Measurements from ENCODE around the gene CGB7. TPM values are rescaled to one million over a fixed set of nuclear protein-coding genes. Genes with fewer than 3 reads are reported as not detected.
"Not testable (repeated sequence)": the region's sequence is repeated elsewhere in the genome, so short reads cannot be mapped to it uniquely, and the experiment has no call there.

CGB7 gene
- total and polyA plus RNA-seq, 10 of the 15 experiments (the other 5 are each of a cell fraction or from before 2014, with no cell fraction given), result 0.06 TPM; not detected in 9

DNA sequence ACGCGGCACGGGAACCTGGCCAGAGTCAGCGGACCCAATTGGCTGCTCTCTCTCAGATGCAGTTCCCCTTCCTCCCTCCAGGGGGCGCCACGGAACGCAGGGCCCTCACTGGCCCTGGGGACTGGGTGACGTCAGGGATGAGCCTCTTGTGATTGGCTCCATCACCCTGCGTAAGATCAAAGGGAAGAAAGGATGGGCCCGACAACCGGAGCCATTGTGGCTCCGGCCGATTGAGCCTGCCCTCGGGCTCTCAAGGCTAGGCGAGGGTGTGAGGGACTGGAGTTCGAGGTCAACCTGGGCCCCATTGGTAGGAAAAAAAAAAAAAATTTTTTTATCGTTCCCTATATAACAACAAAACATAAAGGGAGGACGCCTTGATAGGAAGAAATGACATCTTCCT is 20.7 kb downstream of the CGB7 start, which contains the start of gene CGB1:
Gene CGB1, minus strand, starts transcription at position 81 of the 400 bp plus-strand sequence. CDS start 184 bp downstream, outside the sequence.
- BruUV-seq (replicated peaks); H3K4me1 ChIP-seq (ENCODE audit: control insufficient read depth, insufficient read depth, low read length); CTCF ChIA-PET; RAD21 ChIA-PET (ENCODE audit: unreplicated experiment); H3K4me2 ChIP-seq (ENCODE audit: control insufficient read depth, insufficient read depth); FAIRE-seq; H2AFZ ChIP-seq (ENCODE audit: control insufficient read depth, low read depth, low read length); in situ Hi-C loops (cut with MboI); H3K79me2 ChIP-seq (ENCODE audit: control insufficient read depth, insufficient read depth, low read length); H3K36me3 ChIP-seq (ENCODE audit: control insufficient read depth in 2 of 2, insufficient read depth in 2 of 2, low read length in 1 of 2); H4K20me1 ChIP-seq (ENCODE audit: control insufficient read depth, insufficient read depth); H3K9me3 ChIP-seq (replicated peaks; ENCODE audit: control insufficient read depth, insufficient read depth, low read length); intact Hi-C loops (cut with micrococcal nuclease; ENCODE audit: unreplicated experiment); H3K4me3 ChIP-seq; H3K27me3 ChIP-seq (replicated peaks in 1 of 2; ENCODE audit: control insufficient read depth in 2 of 2, insufficient read depth in 2 of 2, low read length in 1 of 2); H3K27ac ChIP-seq (ENCODE audit: control insufficient read depth, insufficient read depth); DNase-seq (ENCODE audit: low read depth, low spot score); POLR2A ChIA-PET; SMC1A ChIA-PET (ENCODE audit: uncharacterized antibody, unreplicated experiment); H3K9ac ChIP-seq (ENCODE audit: control insufficient read depth, insufficient read depth, low read length): not testable (repeated sequence)
- TF ChIP-seq, protein P1, sequence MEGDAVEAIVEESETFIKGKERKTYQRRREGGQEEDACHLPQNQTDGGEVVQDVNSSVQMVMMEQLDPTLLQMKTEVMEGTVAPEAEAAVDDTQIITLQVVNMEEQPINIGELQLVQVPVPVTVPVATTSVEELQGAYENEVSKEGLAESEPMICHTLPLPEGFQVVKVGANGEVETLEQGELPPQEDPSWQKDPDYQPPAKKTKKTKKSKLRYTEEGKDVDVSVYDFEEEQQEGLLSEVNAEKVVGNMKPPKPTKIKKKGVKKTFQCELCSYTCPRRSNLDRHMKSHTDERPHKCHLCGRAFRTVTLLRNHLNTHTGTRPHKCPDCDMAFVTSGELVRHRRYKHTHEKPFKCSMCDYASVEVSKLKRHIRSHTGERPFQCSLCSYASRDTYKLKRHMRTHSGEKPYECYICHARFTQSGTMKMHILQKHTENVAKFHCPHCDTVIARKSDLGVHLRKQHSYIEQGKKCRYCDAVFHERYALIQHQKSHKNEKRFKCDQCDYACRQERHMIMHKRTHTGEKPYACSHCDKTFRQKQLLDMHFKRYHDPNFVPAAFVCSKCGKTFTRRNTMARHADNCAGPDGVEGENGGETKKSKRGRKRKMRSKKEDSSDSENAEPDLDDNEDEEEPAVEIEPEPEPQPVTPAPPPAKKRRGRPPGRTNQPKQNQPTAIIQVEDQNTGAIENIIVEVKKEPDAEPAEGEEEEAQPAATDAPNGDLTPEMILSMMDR (IDR thresholded peaks at IDR 0.05 in 2 of 3, conservative IDR thresholded peaks at IDR 0.05 in 1 of 3; ENCODE audit: control insufficient read depth in 2 of 3, extremely low read depth in 1 of 3, insufficient read depth in 1 of 3, low read depth in 3 of 3, low read length in 3 of 3), result peak; percentile 15 to 47 (median 47)
- 0 out of 2 replicates have a peak, but pooled peaks have one; percentile 21 for TF ChIP-seq CREM (IDR thresholded peaks at IDR 0.05; ENCODE audit: low read depth)
- 0 out of 2 replicates have a peak, but pooled peaks have one; percentile 20 for TF ChIP-seq NFYB (IDR thresholded peaks at IDR 0.05; ENCODE audit: insufficient read depth, low read depth, low read length)
- 37% methylated on average over 18 of the region's 18 CpGs for WGBS (ENCODE audit: insufficient coverage, insufficient replicate concordance, low lambda C conversion rate, missing lambda C conversion rate)
- 0 out of 3 replicates have a peak, but pooled peaks have one; percentile 19 for ATAC-seq

DNA sequence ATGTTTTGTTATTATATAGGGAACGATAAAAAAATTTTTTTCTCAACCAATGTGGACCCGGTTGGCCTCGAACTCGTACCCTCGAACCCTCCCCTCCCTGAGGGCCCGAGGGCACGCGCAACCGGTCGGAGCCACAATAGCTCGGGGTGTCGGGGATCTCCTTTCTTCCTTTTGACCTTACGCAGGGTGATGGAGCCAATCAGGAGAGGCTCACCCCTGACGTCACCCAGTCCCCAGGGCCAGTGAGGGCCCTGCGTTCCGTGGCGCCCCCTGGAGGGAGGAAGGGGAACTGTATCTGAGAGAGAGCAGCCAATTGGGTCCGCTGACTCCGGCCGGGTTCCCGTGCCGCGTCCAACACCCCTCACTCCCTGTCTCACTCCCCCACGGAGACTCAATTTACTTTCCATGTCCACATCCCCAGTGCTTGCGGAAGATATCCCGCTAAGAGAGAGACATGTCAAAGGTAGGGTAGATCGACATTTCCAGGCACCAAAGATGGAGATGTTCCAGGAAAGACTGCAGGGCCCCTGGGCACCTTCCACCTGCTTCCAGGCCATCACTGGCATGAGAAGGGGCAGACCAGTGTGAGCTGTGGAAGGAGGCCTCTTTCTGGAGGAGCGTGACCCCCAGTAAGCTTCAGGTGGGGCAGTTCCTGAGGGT is 25.8 kb downstream of the CGB7 start, which contains the start of gene CGB2:
Gene CGB2, plus strand, starts transcription at position 249 of the 660 bp plus-strand sequence. Its CDS starts 206 bp downstream, at position 455.
- H3K9me3 ChIP-seq (replicated peaks; ENCODE audit: control insufficient read depth, insufficient read depth, low read length); H3K79me2 ChIP-seq (ENCODE audit: control insufficient read depth, insufficient read depth, low read length); H4K20me1 ChIP-seq (ENCODE audit: control insufficient read depth, insufficient read depth); H3K36me3 ChIP-seq (ENCODE audit: control insufficient read depth in 2 of 2, insufficient read depth in 2 of 2, low read length in 1 of 2); H3K4me1 ChIP-seq (ENCODE audit: control insufficient read depth, insufficient read depth, low read length); H2AFZ ChIP-seq (ENCODE audit: control insufficient read depth, low read depth, low read length); H3K27me3 ChIP-seq (replicated peaks in 1 of 2; ENCODE audit: control insufficient read depth in 2 of 2, insufficient read depth in 2 of 2, low read length in 1 of 2); POLR2A ChIA-PET; H3K27ac ChIP-seq (ENCODE audit: control insufficient read depth, insufficient read depth); BruUV-seq (replicated peaks); H3K4me2 ChIP-seq (ENCODE audit: control insufficient read depth, insufficient read depth); in situ Hi-C loops (cut with MboI); SMC1A ChIA-PET (ENCODE audit: uncharacterized antibody, unreplicated experiment); H3K4me3 ChIP-seq; intact Hi-C loops (cut with micrococcal nuclease; ENCODE audit: unreplicated experiment); FAIRE-seq; H3K9ac ChIP-seq (ENCODE audit: control insufficient read depth, insufficient read depth, low read length): not testable (repeated sequence)
- CTCF ChIA-PET, result interaction anchor here (1.4 kb wide), 1 partner anchor 38 kb away, joined by 5 read pairs; the partner anchor contains the start of genes GYS1 and RUVBL2
- RAD21 ChIA-PET (ENCODE audit: unreplicated experiment), result interaction anchor here (1.2 kb wide), 1 partner anchor 38 kb away, joined by 3 read pairs; the partner anchor contains the start of genes GYS1 and RUVBL2
- peak; percentile 77 for ATAC-seq
- TF ChIP-seq CREM (IDR thresholded peaks at IDR 0.05; ENCODE audit: low read depth), result 0 out of 2 replicates have a peak, but pooled peaks have one; percentile 18
- 0 out of 2 replicates have a peak, but pooled peaks have one; percentile 22 for TF ChIP-seq NFYB (IDR thresholded peaks at IDR 0.05; ENCODE audit: insufficient read depth, low read depth, low read length)
- peak; percentile 44; the same call in 1 of the 2 replicates for TF ChIP-seq CREB1 (IDR thresholded peaks at IDR 0.05; ENCODE audit: low read depth)
- peak; percentile 77 for TF ChIP-seq SREBF2 (IDR thresholded peaks at IDR 0.05; ENCODE audit: low read length)
- TF ChIP-seq, protein P1 (IDR thresholded peaks at IDR 0.05 in 2 of 3, conservative IDR thresholded peaks at IDR 0.05 in 1 of 3; ENCODE audit: control insufficient read depth in 2 of 3, extremely low read depth in 1 of 3, insufficient read depth in 1 of 3, low read depth in 3 of 3, low read length in 3 of 3), result peak in 2 of 3 experiments; percentile 12 to 43; a peak in 2 of 6 replicates
- TF ChIP-seq ATF7 (IDR thresholded peaks at IDR 0.05; ENCODE audit: low read depth), result peak; percentile 27; the same call in 1 of the 2 replicates
- peak; percentile 25 for DNase-seq (ENCODE audit: low read depth, low spot score)
- WGBS (ENCODE audit: insufficient coverage, insufficient replicate concordance, low lambda C conversion rate, missing lambda C conversion rate), result 33% methylated on average over 17 of the region's 28 CpGs

Data from GM12878 (cell line).